NCI-H1048 (cell line): ENCODE data around the gene FSTL4.

Source experiments
- DNase-seq: peaks from one replicate; lab custom pipeline; 2025; lab: John Stamatoyannopoulos, UW

FSTL4 gene

GRCh38 chr5:133321833-133322420, 290.4 kb downstream of the FSTL4 start:
- no peak for DNase-seq

GRCh38 chr5:133321286-133321832, 291.0 kb downstream of the FSTL4 start:
- no peak for DNase-seq

- DNase-seq: no peak
Observed at GRCh38 chr5:133319905-133320520, 292.3 kb downstream of the FSTL4 start.

- DNase-seq: no peak
Observed at GRCh38 chr5:133319244-133319643, 293.1 kb downstream of the FSTL4 start.

GRCh38 chr5:133317558-133317957, 294.8 kb downstream of the FSTL4 start:
- DNase-seq: no peak

- DNase-seq: no peak
Observed at GRCh38 chr5:133316346-133317343, 295.7 kb downstream of the FSTL4 start.

- DNase-seq: no peak
Observed at GRCh38 chr5:133314086-133314485, 298.3 kb downstream of the FSTL4 start.

GRCh38 chr5:133311176-133311575, 301.2 kb downstream of the FSTL4 start:
- DNase-seq: no peak

GRCh38 chr5:133309984-133310621, 302.2 kb downstream of the FSTL4 start:
- DNase-seq: no peak

- no peak for DNase-seq
Observed at GRCh38 chr5:133309166-133309795, 303.1 kb downstream of the FSTL4 start.

GRCh38 chr5:133307275-133307674, 305.1 kb downstream of the FSTL4 start:
- no peak for DNase-seq

GRCh38 chr5:133304707-133305216, 307.6 kb downstream of the FSTL4 start:
- DNase-seq: no peak

GRCh38 chr5:133304178-133304577, 308.2 kb downstream of the FSTL4 start:
- no peak for DNase-seq

GRCh38 chr5:133303298-133303697, 309.0 kb downstream of the FSTL4 start:
- DNase-seq: no peak

- DNase-seq: no peak
Observed at GRCh38 chr5:133299728-133300127, 312.6 kb downstream of the FSTL4 start.

- DNase-seq: no peak
Observed at GRCh38 chr5:133299021-133299420, 313.3 kb downstream of the FSTL4 start.

- DNase-seq: no peak
Observed at GRCh38 chr5:133298447-133298846, 313.9 kb downstream of the FSTL4 start.

- no peak for DNase-seq
Observed at GRCh38 chr5:133297293-133297692, 315.0 kb downstream of the FSTL4 start.

GRCh38 chr5:133296624-133297023, 315.7 kb downstream of the FSTL4 start:
- DNase-seq: no peak

- DNase-seq: no peak
Observed at GRCh38 chr5:133295520-133295919, 316.8 kb downstream of the FSTL4 start.

- no peak for DNase-seq
Observed at GRCh38 chr5:133294380-133294779, 318.0 kb downstream of the FSTL4 start.
